22Rv1 (cell line): ENCODE measurements around the gene KAZN.

Experiments
- CTCF ChIP-seq: fragments of 450-650 bp; IDR thresholded peaks from 2 replicates; pipeline ENCODE4 v1.5.1; 2017; ENCODE audit warnings: mild to moderate bottlenecking
- ZFX ChIP-seq: fragments of 450-650 bp; IDR thresholded peaks from 2 replicates; pipeline ENCODE4 v1.6.1; 2017; ENCODE audit warnings: antibody characterized with exemption, borderline replicate concordance

- TF ChIP-seq CTCF, result no peak
- TF ChIP-seq ZFX, result no peak
These were observed 28.6 kb downstream of the KAZN start for GRCh38 chr1:14626869-14627607.
